ENCODE data around the gene LINC01488.

DNA sequence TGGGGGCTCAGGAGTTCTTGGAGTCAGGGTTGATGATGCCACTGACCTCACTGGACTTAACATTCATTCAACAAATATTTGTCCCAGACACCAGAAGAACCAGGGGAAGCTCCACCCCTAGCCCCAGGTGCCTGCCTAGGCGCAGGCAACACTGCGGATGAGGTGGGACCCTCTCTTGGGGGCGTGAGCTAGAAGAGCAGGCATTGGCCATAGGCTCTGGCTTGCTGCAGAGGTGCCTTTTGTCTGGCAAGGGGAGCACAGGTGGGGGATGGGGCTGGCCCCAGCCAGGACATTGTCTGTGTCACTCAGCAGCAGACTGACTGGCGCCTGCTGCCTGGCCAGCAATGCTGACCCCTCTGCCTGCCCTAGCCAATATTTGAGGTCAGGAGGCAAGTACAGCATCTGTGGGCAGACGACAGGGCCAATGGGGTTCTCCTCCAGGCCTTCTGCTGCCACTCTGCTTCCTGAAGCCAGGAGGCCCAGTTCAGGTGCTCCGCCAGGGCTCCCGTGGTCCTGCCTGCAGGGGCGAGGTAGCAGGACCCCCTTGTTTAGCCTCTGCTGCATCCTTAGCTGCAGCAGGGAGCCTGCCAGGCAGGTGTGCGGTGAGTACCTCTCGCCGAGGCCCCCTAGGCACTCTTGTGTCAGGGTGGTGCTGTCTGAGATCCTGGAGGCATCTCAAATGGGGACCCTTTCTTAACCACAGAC is 4.0 kb downstream of the LINC01488 start:
- TF ChIP-seq POLR2A (IDR thresholded peaks at IDR 0.05): no peak
- TF ChIP-seq CTCF (IDR thresholded peaks at IDR 0.05): no peak
- no peak for TF ChIP-seq POLR2AphosphoS5 (IDR thresholded peaks at IDR 0.05)

Measured in prostate gland (tissue), 2 donors.